CD4-positive, alpha-beta T cell (primary cell): ENCODE results near the gene PRPF8. TPM values are rescaled to one million over a fixed set of nuclear protein-coding genes. Genes with fewer than 3 reads are reported as not detected.

Source experiments
- ATAC-seq: fragments of 200-7000 bp; cut with Tn5 transposase; one replicate; pipeline ENCODE4 v1.10.0; 2022; ENCODE audit warnings: mild to moderate bottlenecking; ENCODE audit not compliant: poor library complexity
- CTCF ChIA-PET: fragments of 350-600 bp; sonication (Branson Sonifier 250); formaldehyde crosslinking; loops from one replicate; lab custom pipeline; 2021; ENCODE audit warnings: antibody characterized with exemption, inconsistent platforms; lab: Charles Lee
- POLR2A ChIA-PET: fragments of 350-600 bp; sonication (Branson Sonifier 250); formaldehyde crosslinking; loops from one replicate; lab custom pipeline; 2021; ENCODE audit warnings: antibody characterized with exemption, inconsistent platforms; lab: Charles Lee
- DNase-seq, 14 experiments: peaks; one replicate each; pipeline ENCODE4 v3.0.0-alpha.2; 2013 to 2020; ENCODE audit warnings: mixed read lengths in 2 of 14
- H3K27ac ChIP-seq, 2 donors: one replicate each; pipeline versions ENCODE4 v1.5.1 to v1.7.0; 2013; ENCODE audit warnings: low read length in 2 of 2, low read depth in 1 of 2, mild to moderate bottlenecking in 1 of 2
- H3K27me3 ChIP-seq, 2 experiments: 1 replicate in 1 of 2; 2 replicates in 1 of 2; pipeline versions ENCODE4 v1.6.1 to v1.7.0; 2013; ENCODE audit warnings: low read length in 2 of 2, control low read depth in 1 of 2, mild to moderate bottlenecking in 1 of 2, moderate library complexity in 1 of 2; ENCODE audit not compliant: insufficient read depth in 2 of 2, control insufficient read depth in 1 of 2
- H3K36me3 ChIP-seq: one replicate; pipeline ENCODE4 v1.6.1; 2013; ENCODE audit warnings: low read length, control low read depth; ENCODE audit not compliant: insufficient read depth
- H3K4me1 ChIP-seq: one replicate; pipeline ENCODE4 v1.6.1; 2013; ENCODE audit warnings: low read length, control low read depth; ENCODE audit not compliant: insufficient read depth
- H3K4me3 ChIP-seq: one replicate; pipeline ENCODE4 v1.5.1; 2013; ENCODE audit warnings: mild to moderate bottlenecking, low read length, moderate library complexity
- H3K9me3 ChIP-seq, 2 experiments: 1 replicate in 1 of 2; 2 replicates in 1 of 2; pipeline versions ENCODE4 v1.6.1 to v1.7.0; 2013; ENCODE audit warnings: low read length in 2 of 2, mild to moderate bottlenecking in 2 of 2, control low read depth in 1 of 2, moderate library complexity in 1 of 2; ENCODE audit not compliant: control insufficient read depth in 1 of 2, insufficient read depth in 1 of 2
- H3K27ac Mint-ChIP-seq: one replicate; pipeline ENCODE4 v1.8.0; 2020; ENCODE audit warnings: mixed read lengths
- H3K27me3 Mint-ChIP-seq: one replicate; pipeline ENCODE4 v1.8.0; 2021; ENCODE audit warnings: mixed read lengths
- H3K36me3 Mint-ChIP-seq: one replicate; pipeline ENCODE4 v1.8.0; 2021; ENCODE audit warnings: low read depth, mixed read lengths
- H3K4me1 Mint-ChIP-seq: one replicate; pipeline ENCODE4 v1.8.0; 2021; ENCODE audit warnings: low read depth, mixed read lengths
- H3K4me3 Mint-ChIP-seq: one replicate; pipeline ENCODE4 v1.8.0; 2020; ENCODE audit warnings: mild to moderate bottlenecking, mixed read lengths
- H3K9me3 Mint-ChIP-seq: one replicate; pipeline ENCODE4 v1.8.0; 2020; ENCODE audit warnings: mixed read lengths
- CTCF ChIP-seq: fragments of 200-600 bp; IDR thresholded peaks from one replicate; pipeline ENCODE4 v1.8.0; 2022; ENCODE audit warnings: antibody characterized with exemption, mild to moderate bottlenecking
- intact Hi-C, 2 experiments: fragments of 100-400 bp; cut with DNase I in 1 of 2; cut with micrococcal nuclease in 1 of 2; formaldehyde crosslinking; loops; one replicate each; pipeline versions ENCODE4 v1.15.1 to v1.9.0; 2023 to 2025; cut with DNase I, micrococcal nuclease
- total RNA-seq, 174 experiments: library from RNA in 2 of 174; stranded (reverse) in 2 of 174; gene quantifications; one replicate each; pipeline ENCODE4 v1.2.3 and lab custom pipeline; 2021 to 2026

The PRPF8 gene
- total RNA-seq, 2 experiments from 2014 or later, result 550 to 572 TPM

GRCh38 chr17:1729966-1730325 lies 45.3 kb upstream of the PRPF8 start:
- H3K4me1 ChIP-seq, result peaks cover 51% of the 10 kb centered on the region
- no peak overlapping the region for H3K27ac ChIP-seq
- H3K27me3 Mint-ChIP-seq, result no peaks in the 10 kb centered on the region
- no peak for TF ChIP-seq CTCF
- no peak for ATAC-seq
- no peaks in the 10 kb centered on the region for H3K27me3 ChIP-seq
- H3K4me1 Mint-ChIP-seq, result peaks cover 19% of the 10 kb centered on the region
- no peaks in the 10 kb centered on the region for H3K9me3 ChIP-seq
- peaks cover 66% of the 10 kb centered on the region for H3K36me3 ChIP-seq
- H3K4me3 ChIP-seq, result no peak overlapping the region
- peaks cover 38% of the 10 kb centered on the region for H3K36me3 Mint-ChIP-seq
- no peak for DNase-seq
- H3K9me3 Mint-ChIP-seq, result no peaks in the 10 kb centered on the region
- no peak overlapping the region for H3K4me3 Mint-ChIP-seq
- peak overlapping the region; percentile 62 for H3K27ac Mint-ChIP-seq
- CTCF ChIA-PET, result no interaction called here
- intact Hi-C loops, result loop anchor here in 1 of 2 experiments (10.0 kb wide), 1 partner anchor 555 kb away; no protein-coding TSS in a partner anchor
- POLR2A ChIA-PET, result no interaction called here

DNA sequence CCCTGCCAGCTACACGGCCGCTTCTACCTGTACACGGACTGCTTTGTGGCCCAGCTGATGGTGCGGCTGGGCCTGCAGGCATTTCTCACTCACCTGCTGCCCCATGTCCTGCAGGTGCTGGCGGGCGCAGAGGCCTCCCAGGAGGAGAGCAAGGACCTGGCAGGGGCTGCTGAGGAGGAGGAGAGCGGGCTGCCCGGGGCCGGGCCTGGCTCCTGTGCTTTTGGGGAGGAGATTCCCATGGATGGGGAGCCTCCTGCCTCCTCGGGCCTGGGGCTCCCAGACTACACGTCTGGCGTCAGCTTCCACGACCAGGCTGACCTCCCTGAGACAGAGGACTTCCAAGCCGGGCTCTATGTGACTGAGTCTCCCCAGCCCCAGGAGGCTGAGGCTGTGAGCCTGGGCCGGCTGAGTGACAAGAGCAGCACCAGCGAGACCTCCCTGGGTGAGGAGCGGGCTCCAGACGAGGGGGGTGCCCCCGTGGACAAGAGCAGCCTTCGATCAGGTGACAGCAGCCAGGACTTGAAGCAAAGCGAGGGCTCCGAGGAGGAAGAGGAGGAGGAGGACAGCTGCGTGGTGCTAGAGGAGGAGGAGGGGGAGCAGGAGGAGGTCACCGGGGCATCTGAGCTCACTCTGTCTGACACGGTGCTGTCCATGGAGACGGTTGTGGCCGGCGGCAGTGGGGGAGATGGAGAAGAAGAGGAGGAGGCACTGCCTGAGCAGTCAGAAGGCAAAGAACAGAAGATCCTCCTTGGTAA lies 43.4 kb upstream of the PRPF8 start:
- intact Hi-C loops, result loop anchor here in 1 of 2 experiments (10.0 kb wide), 1 partner anchor 557 kb away; no protein-coding TSS in a partner anchor
- H3K36me3 ChIP-seq, result peaks cover 50% of the 10 kb centered on the region
- H3K27me3 ChIP-seq, result no peaks in the 10 kb centered on the region
- TF ChIP-seq CTCF, result no peak
- no peak overlapping the region for H3K27ac ChIP-seq
- ChIA-PET CTCF (no interaction called here), POLR2A (interaction anchor here (1.2 to 2.9 kb wide), 2 partner anchors 36 to 101 kb away, joined by 3 to 8 read pairs; partner anchors contain the start of gene SMYD4)
- ATAC-seq (no peak), DNase-seq (peak in 1 of 14 experiments; percentile 14)
- Mint-ChIP-seq H3K36me3 (peaks cover 37% of the 10 kb centered on the region), H3K27ac (no peak overlapping the region), H3K4me1 (peaks cover 24% of the 10 kb centered on the region), H3K9me3 (no peaks in the 10 kb centered on the region), H3K4me3 (peak overlapping the region; percentile 38), H3K27me3 (no peaks in the 10 kb centered on the region)
- no peaks in the 10 kb centered on the region for H3K9me3 ChIP-seq
- H3K4me3 ChIP-seq, result no peak overlapping the region
- peaks cover 66% of the 10 kb centered on the region for H3K4me1 ChIP-seq

DNA sequence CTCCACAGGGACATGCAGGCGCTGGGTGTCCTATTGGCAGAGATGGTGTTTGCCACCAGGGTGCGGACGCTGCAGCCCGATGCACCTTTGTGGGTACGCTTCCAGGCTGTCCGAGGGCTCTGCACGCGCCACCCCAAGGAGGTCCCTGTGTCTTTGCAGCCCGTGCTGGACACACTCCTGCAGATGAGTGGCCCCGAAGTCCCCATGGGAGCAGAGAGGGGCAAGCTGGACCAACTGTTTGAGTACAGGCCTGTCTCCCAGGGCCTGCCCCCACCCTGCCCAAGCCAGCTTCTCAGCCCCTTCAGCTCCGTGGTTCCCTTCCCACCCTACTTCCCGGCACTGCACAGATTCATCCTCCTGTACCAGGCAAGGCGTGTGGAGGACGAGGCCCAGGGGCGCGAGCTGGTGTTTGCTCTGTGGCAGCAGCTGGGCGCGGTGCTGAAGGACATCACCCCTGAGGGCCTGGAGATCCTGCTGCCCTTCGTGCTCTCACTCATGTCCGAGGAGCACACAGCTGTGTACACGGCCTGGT lies 42.7 kb upstream of the PRPF8 start:
- no peaks in the 10 kb centered on the region for H3K9me3 ChIP-seq
- Mint-ChIP-seq H3K9me3 (no peaks in the 10 kb centered on the region), H3K36me3 (peaks cover 33% of the 10 kb centered on the region), H3K27ac (no peak overlapping the region), H3K4me3 (no peak overlapping the region), H3K27me3 (no peaks in the 10 kb centered on the region), H3K4me1 (peaks cover 29% of the 10 kb centered on the region)
- intact Hi-C loops, result loop anchor here in 1 of 2 experiments (10.0 kb wide), 1 partner anchor 557 kb away; no protein-coding TSS in a partner anchor
- ATAC-seq (no peak), DNase-seq (peak in 1 of 14 experiments; percentile 18)
- POLR2A ChIA-PET, result interaction anchor here (0.8 to 2.9 kb wide), 3 partner anchors 11 to 43 kb away, joined by 3 to 8 read pairs (median 4); no protein-coding TSS in a partner anchor
- no peaks in the 10 kb centered on the region for H3K27me3 ChIP-seq
- CTCF ChIA-PET, result interaction anchor here (1.1 kb wide), 1 partner anchor 15 kb away, joined by 3 read pairs; the partner anchor contains the start of gene SERPINF2
- peaks cover 45% of the 10 kb centered on the region for H3K36me3 ChIP-seq
- H3K4me1 ChIP-seq, result peaks cover 73% of the 10 kb centered on the region
- TF ChIP-seq CTCF, result no peak
- no peak overlapping the region for H3K27ac ChIP-seq
- H3K4me3 ChIP-seq, result no peak overlapping the region
